ENCODE results near the gene ZNF22.
"Not testable (repeated sequence)": the region's sequence is repeated elsewhere in the genome, so short reads cannot be mapped to it uniquely, and the experiment has no call there.

ZNF22 gene

GRCh38 chr10:44992070-44992731 lies 8.5 kb upstream of the ZNF22 start:
- DNase-seq: no peak

- DNase-seq: no peak
These were observed 7.9 kb upstream of the ZNF22 start for GRCh38 chr10:44992732-44993225.

- no peak for DNase-seq
These were observed 7.3 kb upstream of the ZNF22 start for GRCh38 chr10:44993226-44993921.

- peak; percentile 80 for DNase-seq
These were observed 6.6 kb upstream of the ZNF22 start for GRCh38 chr10:44993922-44994751.

- no peak for DNase-seq
These were observed 5.8 kb upstream of the ZNF22 start for GRCh38 chr10:44994752-44995530.

GRCh38 chr10:44995581-44995913 lies 5.2 kb upstream of the ZNF22 start:
- no peak for DNase-seq

GRCh38 chr10:44995914-44996669 lies 4.6 kb upstream of the ZNF22 start:
- peak; percentile 36 for DNase-seq

- no peak for DNase-seq
These were observed 3.5 kb upstream of the ZNF22 start for GRCh38 chr10:44997105-44997748.

- DNase-seq: no peak
These were observed 2.5 kb upstream of the ZNF22 start for GRCh38 chr10:44998146-44998631.

GRCh38 chr10:45000138-45000751 lies 478 bp upstream of the ZNF22 start:
- peak; percentile 63 for DNase-seq

GRCh38 chr10:45001381-45002148 lies 842 bp downstream of the ZNF22 start:
- DNase-seq: peak; percentile 68

- DNase-seq: no peak
These were observed 2.8 kb downstream of the ZNF22 start for GRCh38 chr10:45003432-45004000.

GRCh38 chr10:45004661-45005060 lies 3.9 kb downstream of the ZNF22 start:
- DNase-seq: no peak

- no peak for DNase-seq
These were observed 4.6 kb downstream of the ZNF22 start for GRCh38 chr10:45005284-45005683.

GRCh38 chr10:45006276-45007030 lies 5.7 kb downstream of the ZNF22 start:
- no peak for DNase-seq

- peak; percentile 88 for DNase-seq
These were observed 7.9 kb downstream of the ZNF22 start for GRCh38 chr10:45008524-45009161.

GRCh38 chr10:45014557-45014956 lies 13.8 kb downstream of the ZNF22 start:
- not testable (repeated sequence) for DNase-seq

- no peak for DNase-seq
These were observed 14.9 kb downstream of the ZNF22 start for GRCh38 chr10:45015590-45015989.
